ENCODE results near the gene ZNF730.
"Not testable (repeated sequence)": the region's sequence is repeated elsewhere in the genome, so short reads cannot be mapped to it uniquely, and the experiment has no call there.

The ZNF730 gene

DNA sequence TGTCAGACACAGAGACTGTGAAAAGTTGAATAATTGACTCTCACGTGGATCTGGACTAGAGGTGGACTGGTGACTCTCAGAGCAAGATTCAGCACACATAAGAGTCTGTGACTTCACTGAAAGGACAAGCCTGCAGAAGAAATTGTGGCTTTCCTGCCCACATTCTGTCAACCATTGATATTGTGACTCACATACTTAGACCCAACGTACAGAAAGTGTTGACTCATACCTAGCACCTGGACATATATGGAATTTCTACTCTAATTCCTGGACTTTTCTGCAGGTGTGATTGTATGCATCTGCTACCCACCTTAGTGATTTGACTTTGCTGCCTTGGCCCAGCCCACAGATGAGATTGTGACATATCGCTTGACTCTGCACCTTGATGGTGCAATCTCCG is 15.6 kb upstream of the ZNF730 start:
- no peaks in the 10 kb centered on the region for H3K4me1 ChIP-seq (ENCODE audit: low read depth, poor library complexity, severe bottlenecking)
- no peak overlapping the region for H3K4me2 ChIP-seq
- no peaks in the 10 kb centered on the region for H3K36me3 ChIP-seq (ENCODE audit: insufficient read depth)
- no peak overlapping the region for H2AFZ ChIP-seq (ENCODE audit: low read depth)
- no peak overlapping the region for H3K27ac ChIP-seq
- H3K27me3 ChIP-seq (ENCODE audit: insufficient read depth, low read depth), result no peaks in the 10 kb centered on the region
- H3K4me3 ChIP-seq (IDR thresholded peaks at IDR 0.05; ENCODE audit: insufficient read depth, low read depth, low read length), result no peak overlapping the region
- H3K9ac ChIP-seq, result no peak overlapping the region
- TF ChIP-seq, protein P1, sequence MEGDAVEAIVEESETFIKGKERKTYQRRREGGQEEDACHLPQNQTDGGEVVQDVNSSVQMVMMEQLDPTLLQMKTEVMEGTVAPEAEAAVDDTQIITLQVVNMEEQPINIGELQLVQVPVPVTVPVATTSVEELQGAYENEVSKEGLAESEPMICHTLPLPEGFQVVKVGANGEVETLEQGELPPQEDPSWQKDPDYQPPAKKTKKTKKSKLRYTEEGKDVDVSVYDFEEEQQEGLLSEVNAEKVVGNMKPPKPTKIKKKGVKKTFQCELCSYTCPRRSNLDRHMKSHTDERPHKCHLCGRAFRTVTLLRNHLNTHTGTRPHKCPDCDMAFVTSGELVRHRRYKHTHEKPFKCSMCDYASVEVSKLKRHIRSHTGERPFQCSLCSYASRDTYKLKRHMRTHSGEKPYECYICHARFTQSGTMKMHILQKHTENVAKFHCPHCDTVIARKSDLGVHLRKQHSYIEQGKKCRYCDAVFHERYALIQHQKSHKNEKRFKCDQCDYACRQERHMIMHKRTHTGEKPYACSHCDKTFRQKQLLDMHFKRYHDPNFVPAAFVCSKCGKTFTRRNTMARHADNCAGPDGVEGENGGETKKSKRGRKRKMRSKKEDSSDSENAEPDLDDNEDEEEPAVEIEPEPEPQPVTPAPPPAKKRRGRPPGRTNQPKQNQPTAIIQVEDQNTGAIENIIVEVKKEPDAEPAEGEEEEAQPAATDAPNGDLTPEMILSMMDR (conservative IDR thresholded peaks at IDR 0.05; ENCODE audit: low read depth, low read length), result no peak
- no peaks in the 10 kb centered on the region for H3K79me2 ChIP-seq (ENCODE audit: insufficient read depth, low read depth)
- no peaks in the 10 kb centered on the region for H4K20me1 ChIP-seq (ENCODE audit: insufficient read depth)

DNA sequence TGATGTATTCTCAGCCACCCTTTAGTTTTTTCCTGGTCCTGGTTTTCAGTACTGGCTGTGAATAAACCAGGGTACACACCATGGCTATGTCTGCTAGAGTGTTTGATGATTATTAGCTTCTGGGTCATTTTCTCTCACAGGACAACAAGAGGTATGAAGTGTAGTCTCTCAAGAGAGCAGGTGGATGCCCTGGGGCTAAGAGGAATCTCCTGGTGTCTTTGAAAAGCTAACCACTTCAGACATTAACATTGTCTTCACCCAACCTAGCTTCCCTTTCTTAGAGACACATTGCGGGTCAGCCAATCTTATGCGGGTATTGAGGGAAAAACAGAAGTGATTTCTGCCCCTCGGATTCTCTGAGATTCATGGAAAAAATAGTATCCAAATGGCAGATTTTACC is 1.6 kb downstream of the ZNF730 start:
- TF ChIP-seq, protein P1 (conservative IDR thresholded peaks at IDR 0.05; ENCODE audit: low read depth, low read length), result no peak
- H3K4me2 ChIP-seq, result no peak overlapping the region
- H3K4me3 ChIP-seq (IDR thresholded peaks at IDR 0.05; ENCODE audit: insufficient read depth, low read depth, low read length), result no peak overlapping the region
- no peaks in the 10 kb centered on the region for H3K36me3 ChIP-seq (ENCODE audit: insufficient read depth)
- H2AFZ ChIP-seq (ENCODE audit: low read depth), result no peak overlapping the region
- no peaks in the 10 kb centered on the region for H3K4me1 ChIP-seq (ENCODE audit: low read depth, poor library complexity, severe bottlenecking)
- H3K27me3 ChIP-seq (ENCODE audit: insufficient read depth, low read depth), result no peaks in the 10 kb centered on the region
- no peak overlapping the region for H3K27ac ChIP-seq
- no peaks in the 10 kb centered on the region for H4K20me1 ChIP-seq (ENCODE audit: insufficient read depth)
- no peak overlapping the region for H3K9ac ChIP-seq
- H3K79me2 ChIP-seq (ENCODE audit: insufficient read depth, low read depth), result no peaks in the 10 kb centered on the region

DNA sequence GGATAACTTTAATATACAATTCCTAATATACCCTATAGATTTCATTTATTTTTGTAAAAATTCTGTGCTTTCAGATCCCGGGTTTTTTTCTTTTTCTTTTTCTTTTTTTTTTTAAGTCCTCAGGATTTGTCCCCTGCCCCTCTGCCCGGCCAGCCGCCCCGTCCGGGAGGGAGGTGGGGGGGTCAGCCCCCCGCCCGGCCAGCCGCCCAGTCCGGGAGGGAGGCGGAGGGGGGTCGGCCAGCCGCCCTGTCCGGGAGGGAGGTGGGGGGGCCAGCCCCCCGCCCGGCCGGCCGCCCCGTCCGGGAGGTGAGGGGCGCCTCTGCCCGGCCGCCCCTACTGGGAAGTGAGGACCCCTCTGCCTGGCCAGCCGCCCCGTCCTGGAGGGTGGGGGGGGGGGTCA is 17.4 kb downstream of the ZNF730 start:
- not testable (repeated sequence) for H3K9ac ChIP-seq; H3K27ac ChIP-seq; H3K36me3 ChIP-seq (ENCODE audit: insufficient read depth); H4K20me1 ChIP-seq (ENCODE audit: insufficient read depth); H3K27me3 ChIP-seq (ENCODE audit: insufficient read depth, low read depth); H3K4me1 ChIP-seq (ENCODE audit: low read depth, poor library complexity, severe bottlenecking); H2AFZ ChIP-seq (ENCODE audit: low read depth); H3K4me3 ChIP-seq (IDR thresholded peaks at IDR 0.05; ENCODE audit: insufficient read depth, low read depth, low read length); H3K4me2 ChIP-seq; H3K79me2 ChIP-seq (ENCODE audit: insufficient read depth, low read depth)

DNA sequence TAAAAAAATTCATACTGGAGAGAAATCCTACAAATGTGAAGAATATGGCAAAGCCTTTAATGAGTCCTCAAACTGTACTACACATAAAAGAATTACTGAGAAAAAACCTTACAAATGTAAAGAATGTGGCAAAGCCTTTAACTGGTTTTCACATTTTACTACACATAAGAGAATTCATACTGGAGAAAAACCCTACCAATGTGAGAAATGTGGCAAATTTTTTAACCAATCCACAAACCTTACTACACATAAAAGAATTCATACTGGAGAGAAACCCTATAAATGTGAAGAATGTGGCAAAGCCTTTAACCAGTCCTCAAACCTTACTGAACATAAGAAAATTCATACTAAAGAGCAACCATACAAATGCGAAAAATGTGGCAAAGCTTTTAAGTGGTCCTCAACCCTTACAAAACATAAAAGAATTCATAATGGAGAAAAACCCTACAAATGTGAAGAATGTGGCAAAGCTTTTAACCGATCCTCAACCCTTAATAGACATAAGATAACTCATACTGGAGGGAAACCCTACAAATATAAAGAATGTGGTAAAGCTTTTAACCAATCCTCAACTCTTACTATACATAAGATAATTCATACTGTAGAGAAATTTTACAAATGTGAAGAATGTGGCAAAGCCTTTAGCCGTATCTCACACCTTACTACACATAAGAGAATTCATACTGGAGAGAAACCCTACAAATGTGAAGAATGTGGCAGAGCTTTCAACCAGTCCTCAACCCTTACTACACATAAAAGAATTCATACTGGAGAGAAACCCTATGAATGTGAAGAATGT is 29.0 kb downstream of the ZNF730 start:
- no peak overlapping the region for H3K4me3 ChIP-seq (IDR thresholded peaks at IDR 0.05; ENCODE audit: insufficient read depth, low read depth, low read length)
- no peaks in the 10 kb centered on the region for H3K36me3 ChIP-seq (ENCODE audit: insufficient read depth)
- TF ChIP-seq, protein P1 (conservative IDR thresholded peaks at IDR 0.05; ENCODE audit: low read depth, low read length), result no peak
- H4K20me1 ChIP-seq (ENCODE audit: insufficient read depth), result no peaks in the 10 kb centered on the region
- H3K4me1 ChIP-seq (ENCODE audit: low read depth, poor library complexity, severe bottlenecking), result no peaks in the 10 kb centered on the region
- H3K9ac ChIP-seq, result no peak overlapping the region
- H3K27me3 ChIP-seq (ENCODE audit: insufficient read depth, low read depth), result no peaks in the 10 kb centered on the region
- H3K27ac ChIP-seq, result no peak overlapping the region
- H3K79me2 ChIP-seq (ENCODE audit: insufficient read depth, low read depth), result no peaks in the 10 kb centered on the region
- no peak overlapping the region for H3K4me2 ChIP-seq
- H2AFZ ChIP-seq (ENCODE audit: low read depth), result no peak overlapping the region

DNA sequence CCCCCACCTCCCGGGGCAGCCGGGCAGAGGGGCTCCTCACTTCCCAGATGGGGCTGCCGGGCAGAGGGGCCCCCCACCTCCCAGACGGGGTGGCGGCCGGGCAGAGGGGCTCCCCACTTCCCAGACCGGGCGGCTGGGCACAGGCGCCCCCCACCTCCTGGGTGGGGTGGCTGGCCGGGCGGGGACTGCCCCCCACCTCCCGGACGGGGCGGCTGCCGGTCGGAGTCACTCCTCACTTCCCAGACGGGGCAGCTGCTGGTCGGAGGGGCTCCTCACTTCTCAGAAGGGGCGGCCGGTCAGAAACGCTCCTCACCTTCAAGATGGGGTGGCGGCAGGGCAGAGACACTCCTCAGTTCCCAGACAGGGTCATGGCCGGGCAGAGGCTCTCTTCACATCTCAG is 43.9 kb downstream of the ZNF730 start:
- TF ChIP-seq, protein P1 (conservative IDR thresholded peaks at IDR 0.05; ENCODE audit: low read depth, low read length), result no peak
- no peaks in the 10 kb centered on the region for H4K20me1 ChIP-seq (ENCODE audit: insufficient read depth)
- no peak overlapping the region for H2AFZ ChIP-seq (ENCODE audit: low read depth)
- H3K4me3 ChIP-seq (IDR thresholded peaks at IDR 0.05; ENCODE audit: insufficient read depth, low read depth, low read length), result no peak overlapping the region
- H3K9ac ChIP-seq, result no peak overlapping the region
- no peak overlapping the region for H3K4me2 ChIP-seq
- H3K79me2 ChIP-seq (ENCODE audit: insufficient read depth, low read depth), result no peaks in the 10 kb centered on the region
- no peaks in the 10 kb centered on the region for H3K27me3 ChIP-seq (ENCODE audit: insufficient read depth, low read depth)
- H3K27ac ChIP-seq, result no peak overlapping the region
- no peaks in the 10 kb centered on the region for H3K4me1 ChIP-seq (ENCODE audit: low read depth, poor library complexity, severe bottlenecking)
- no peaks in the 10 kb centered on the region for H3K36me3 ChIP-seq (ENCODE audit: insufficient read depth)

DNA sequence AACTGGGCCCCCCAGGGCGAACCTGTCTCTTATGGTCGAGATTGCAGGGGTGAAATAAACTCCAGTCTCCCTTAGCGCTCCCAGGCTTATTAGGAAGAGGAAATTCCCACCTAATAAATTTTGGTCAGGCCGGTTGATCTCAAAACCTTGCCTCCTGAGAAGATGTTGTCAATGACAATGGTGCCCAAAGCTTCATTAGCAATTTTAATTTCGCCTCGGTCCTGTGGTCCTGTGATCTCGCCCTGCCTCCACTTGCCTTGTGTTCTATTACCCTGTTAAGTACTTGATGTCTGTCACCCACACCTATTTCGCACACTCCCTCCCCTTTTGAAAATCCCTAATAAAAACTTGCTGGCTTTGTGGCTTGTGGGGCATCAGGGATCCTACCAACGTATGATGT is 51.5 kb downstream of the ZNF730 start:
- not testable (repeated sequence) for H2AFZ ChIP-seq (ENCODE audit: low read depth); H3K79me2 ChIP-seq (ENCODE audit: insufficient read depth, low read depth); H3K4me3 ChIP-seq (IDR thresholded peaks at IDR 0.05; ENCODE audit: insufficient read depth, low read depth, low read length); H3K27ac ChIP-seq; H3K9ac ChIP-seq; H3K4me2 ChIP-seq; H3K4me1 ChIP-seq (ENCODE audit: low read depth, poor library complexity, severe bottlenecking); H3K36me3 ChIP-seq (ENCODE audit: insufficient read depth); H4K20me1 ChIP-seq (ENCODE audit: insufficient read depth); H3K27me3 ChIP-seq (ENCODE audit: insufficient read depth, low read depth)
